NCI-H1417 treated with DMSO at 0.1 percent for 48 hours (cell line): ENCODE measurements around the gene ADGRG3.

ENCODE experiments used
- DNase-seq: peaks from one replicate; lab custom pipeline; 2025; lab: John Stamatoyannopoulos, UW

The ADGRG3 gene

GRCh38 chr16:57630931-57631845 lies 36.9 kb upstream of the ADGRG3 start:
- no peak for DNase-seq

GRCh38 chr16:57632568-57632967 lies 35.5 kb upstream of the ADGRG3 start:
- no peak for DNase-seq

- DNase-seq = no peak
These were observed 34.6 kb upstream of the ADGRG3 start for GRCh38 chr16:57633383-57634064.

DNA sequence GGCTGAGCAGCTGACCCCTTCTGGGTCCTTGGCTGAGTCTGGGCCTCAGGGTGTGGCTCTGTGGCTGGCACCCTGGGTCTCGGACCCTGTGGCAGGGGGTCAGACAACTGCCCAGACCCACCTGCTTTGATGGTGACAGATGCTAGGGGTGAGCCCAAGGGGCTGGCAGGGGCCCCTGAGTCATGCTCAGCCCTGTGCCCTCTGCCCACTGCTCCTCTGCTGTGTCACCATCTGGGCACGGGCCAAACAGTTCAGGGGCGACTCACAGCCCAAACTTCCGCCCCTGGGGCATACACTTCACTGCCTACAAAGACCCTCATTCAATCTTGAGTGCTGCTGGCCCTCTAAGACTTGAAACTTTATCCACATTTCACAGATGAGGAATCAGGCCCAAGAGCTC lies 33.9 kb upstream of the ADGRG3 start:
- no peak for DNase-seq

GRCh38 chr16:57635266-57636097 lies 32.6 kb upstream of the ADGRG3 start:
- DNase-seq = no peak

GRCh38 chr16:57636184-57636583 lies 31.9 kb upstream of the ADGRG3 start:
- no peak for DNase-seq

DNA sequence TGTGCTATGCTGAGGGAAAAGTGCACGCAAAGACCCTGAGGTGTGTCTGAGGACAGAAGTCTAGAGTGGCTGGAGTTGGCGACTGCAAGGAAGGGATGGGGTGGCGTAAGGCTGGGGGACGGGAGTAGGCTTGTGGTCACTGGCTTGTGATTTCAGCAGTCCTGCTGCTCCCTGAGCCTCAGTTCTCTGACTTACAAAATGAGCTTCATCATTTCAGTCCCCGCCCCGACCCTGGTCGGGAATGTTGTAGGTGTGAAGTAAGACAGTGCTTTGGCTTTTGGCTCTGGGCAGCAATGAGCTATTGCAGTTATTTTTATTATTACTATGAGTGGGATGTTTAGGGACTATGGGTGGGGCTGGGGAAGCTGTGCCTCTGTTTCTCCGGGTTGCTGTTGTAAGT lies 31.1 kb upstream of the ADGRG3 start:
- no peak for DNase-seq

- no peak for DNase-seq
These were observed 30.7 kb upstream of the ADGRG3 start for GRCh38 chr16:57637424-57637823.

DNA sequence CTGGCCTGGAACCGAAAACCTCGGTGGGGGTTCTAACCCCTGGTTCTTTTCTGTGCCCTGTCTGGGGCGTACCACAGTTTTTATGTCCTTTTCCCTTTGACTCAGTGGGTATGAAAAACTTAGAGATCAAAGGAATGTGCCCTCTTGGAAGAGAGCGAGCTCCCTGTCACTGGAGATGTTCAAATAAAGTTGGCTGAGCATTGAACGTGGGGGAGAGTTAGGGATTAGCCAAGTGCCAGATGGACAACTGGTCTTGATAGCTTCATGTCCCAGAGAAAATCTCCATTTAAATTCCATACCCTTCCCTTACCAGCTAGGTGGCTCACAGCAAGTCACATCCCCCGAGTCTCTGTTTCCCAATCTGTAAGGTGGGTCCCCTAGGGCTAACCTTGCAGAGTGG lies 30.1 kb upstream of the ADGRG3 start:
- no peak for DNase-seq

DNA sequence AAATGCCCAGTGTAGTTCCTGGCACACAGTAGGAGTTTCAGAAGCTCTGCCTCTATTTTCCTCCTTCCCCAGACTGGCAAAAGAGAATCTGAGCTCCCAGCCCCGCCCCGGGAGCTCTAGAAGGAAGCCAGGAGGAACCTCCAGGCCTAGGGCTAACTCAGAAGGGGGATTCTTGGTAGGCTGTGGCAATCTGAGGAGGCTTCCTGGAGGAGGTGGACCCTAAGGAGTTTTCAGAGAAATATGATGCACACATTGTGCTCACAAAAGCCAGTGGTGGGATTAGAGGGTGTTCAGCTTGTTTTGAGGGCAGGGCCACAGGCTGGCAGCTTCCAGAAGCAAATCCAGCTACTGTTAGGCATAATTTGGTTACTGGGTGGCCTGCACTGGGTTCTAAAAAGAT lies 29.7 kb upstream of the ADGRG3 start:
- DNase-seq = no peak

DNA sequence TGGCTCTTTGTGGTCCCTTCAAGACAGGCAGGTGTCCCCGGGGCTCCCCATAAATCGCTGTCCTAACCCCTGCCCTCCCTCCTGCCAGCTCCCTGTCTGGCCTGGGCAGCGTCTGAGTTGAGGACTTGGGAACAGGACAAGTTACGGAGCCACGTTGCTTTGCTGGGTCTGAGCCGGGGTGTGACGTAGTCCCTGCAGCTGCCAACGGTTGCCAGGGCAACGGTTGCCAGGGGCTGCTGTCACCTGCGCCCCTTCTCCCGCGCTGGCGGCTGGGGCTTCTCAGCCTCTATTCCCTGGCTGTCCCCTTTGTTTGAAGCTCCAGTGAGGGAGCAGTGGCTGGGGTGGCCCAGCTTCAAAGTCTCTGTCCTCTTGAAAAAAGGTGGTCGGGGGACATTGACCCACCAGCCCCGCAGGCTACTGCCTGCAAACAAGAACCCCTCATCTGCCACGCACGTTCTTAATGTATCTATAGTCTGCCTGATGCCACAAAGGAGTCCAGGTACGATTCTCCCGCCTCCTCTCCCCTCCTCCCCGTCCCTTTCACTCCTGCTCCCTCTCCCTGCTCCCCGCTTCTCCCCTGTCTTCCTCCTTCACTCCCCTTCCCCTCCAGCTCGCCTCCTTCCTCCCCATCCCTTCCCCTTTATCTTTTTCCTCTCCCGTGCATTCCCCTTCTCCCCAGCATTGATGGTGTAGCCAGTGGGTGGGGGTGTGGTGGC lies 28.8 kb upstream of the ADGRG3 start:
- DNase-seq = peak; percentile 24

GRCh38 chr16:57640185-57640584 lies 27.9 kb upstream of the ADGRG3 start:
- DNase-seq = no peak

DNA sequence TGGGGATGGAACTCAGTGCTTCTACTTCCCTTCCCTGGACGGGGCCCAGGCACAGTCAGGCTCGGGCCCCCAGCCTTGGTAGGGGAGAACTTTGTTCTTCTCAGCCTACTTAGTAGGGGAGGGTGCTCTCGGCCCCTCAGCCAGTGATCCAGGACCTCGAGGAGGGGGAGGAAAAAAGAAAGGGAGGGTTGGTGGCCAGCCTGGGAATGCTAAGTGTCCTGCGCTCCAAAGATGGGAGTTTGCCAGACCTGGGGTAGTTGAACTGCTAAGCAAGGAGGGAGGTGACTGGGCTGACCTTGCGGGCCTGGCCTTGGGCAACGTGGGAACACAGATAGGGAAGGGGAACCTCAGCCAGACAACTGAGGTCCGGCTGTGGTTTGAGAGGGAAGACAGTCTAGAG lies 27.5 kb upstream of the ADGRG3 start:
- no peak for DNase-seq

- no peak for DNase-seq
These were observed 25.7 kb upstream of the ADGRG3 start for GRCh38 chr16:57642160-57643135.

DNA sequence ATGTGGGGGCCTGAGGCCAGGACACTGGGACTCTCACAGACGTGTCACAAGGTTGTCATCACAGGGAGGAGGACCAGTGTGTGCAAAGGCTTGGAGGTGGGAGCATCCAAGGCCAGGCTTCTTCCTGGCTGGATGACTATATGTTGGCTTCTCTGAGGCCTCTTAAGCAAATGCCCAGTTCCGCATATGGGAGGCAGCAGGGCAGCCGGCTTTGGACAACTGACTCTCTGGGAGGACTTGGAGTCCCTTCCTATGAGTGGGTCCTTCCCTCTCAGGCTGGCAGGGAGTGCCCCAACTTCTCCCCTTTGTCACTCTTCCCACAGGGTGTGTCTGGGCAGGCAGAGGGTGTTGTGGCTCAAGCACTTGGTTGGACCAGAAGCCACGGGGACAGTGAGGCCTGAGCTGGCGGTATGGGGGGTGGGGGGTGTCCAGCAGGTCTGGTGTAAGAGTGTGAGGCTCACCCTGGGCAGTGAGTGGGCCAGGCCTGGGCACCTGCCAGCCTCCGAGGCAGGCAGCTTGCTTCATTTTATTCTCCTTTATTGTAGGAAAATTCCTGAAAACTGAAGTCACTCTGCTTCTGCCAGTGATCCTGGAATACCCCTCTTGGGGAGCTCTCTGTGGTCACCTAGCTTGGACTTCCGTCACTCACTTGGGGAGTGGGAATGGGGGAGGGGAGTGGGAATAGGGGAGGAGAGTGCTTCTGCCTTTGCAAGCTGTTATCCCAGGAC lies 24.8 kb upstream of the ADGRG3 start:
- DNase-seq = no peak

DNA sequence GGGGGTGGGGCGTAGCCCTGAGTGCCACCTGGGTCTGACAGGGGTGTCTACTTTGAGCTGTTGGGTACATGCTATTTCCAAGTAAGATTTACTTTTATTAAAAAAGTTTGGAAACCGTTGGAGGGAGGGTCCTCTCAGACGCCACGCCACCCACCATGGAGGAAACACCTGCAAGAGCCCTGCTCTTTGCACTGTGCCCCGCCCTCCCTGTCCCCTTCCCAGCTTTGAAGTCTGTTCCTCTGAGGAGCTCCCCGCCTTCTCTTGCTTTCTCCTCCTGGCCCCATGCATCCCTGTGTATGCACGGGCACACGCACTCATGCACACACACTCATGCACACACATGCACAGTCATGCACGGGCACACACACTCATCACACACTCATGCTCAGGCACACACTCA lies 24.2 kb upstream of the ADGRG3 start:
- no peak for DNase-seq

GRCh38 chr16:57644383-57645014 lies 23.6 kb upstream of the ADGRG3 start:
- DNase-seq = no peak

DNA sequence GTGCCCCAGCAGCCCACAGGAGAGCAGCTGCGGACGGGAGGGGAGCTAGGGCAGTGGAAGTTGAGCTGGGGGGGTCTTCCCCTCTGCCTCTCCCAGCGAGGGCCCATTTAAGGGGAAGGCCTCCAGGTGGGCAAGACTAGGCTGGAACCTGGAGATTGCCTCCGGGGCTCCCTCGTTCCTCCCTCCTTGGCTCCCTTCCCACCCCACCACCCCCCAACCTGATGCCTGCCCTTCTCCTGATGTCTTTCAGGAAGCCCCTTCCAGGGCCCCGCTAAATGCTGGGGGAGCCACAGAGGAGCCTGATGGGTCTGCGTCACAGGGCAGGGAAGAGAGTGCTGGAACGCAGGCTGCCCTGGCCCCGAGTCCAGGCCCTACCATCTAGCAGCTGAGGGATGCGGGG lies 22.9 kb upstream of the ADGRG3 start:
- no peak for DNase-seq

- no peak for DNase-seq
These were observed 22.3 kb upstream of the ADGRG3 start for GRCh38 chr16:57645691-57646387.
